Cardiac fibroblast (primary cell): ENCODE measurements around the gene OSBPL1A.

Experiments
- DNase-seq, 2 donors: peaks; one replicate each; pipeline versions ENCODE4 v3.0.0 to v3.0.0-alpha.2; 2010; ENCODE audit warnings: low read depth in 2 of 2
- H3K4me3 ChIP-seq, 2 donors: replicated peaks in 1 of 2; 1 replicate in 1 of 2; 2 replicates in 1 of 2; pipeline ENCODE4 v1.5.1; 2011; ENCODE audit warnings: low read depth in 2 of 2, low read length in 2 of 2, mild to moderate bottlenecking in 2 of 2, moderate library complexity in 1 of 2
- TF ChIP-seq, protein P1 (sequence below): IDR thresholded peaks from one replicate; pipeline ENCODE4 v1.5.1; 2011; ENCODE audit warnings: low read depth, mild to moderate bottlenecking, low read length, inconsistent platforms

The OSBPL1A gene

DNA sequence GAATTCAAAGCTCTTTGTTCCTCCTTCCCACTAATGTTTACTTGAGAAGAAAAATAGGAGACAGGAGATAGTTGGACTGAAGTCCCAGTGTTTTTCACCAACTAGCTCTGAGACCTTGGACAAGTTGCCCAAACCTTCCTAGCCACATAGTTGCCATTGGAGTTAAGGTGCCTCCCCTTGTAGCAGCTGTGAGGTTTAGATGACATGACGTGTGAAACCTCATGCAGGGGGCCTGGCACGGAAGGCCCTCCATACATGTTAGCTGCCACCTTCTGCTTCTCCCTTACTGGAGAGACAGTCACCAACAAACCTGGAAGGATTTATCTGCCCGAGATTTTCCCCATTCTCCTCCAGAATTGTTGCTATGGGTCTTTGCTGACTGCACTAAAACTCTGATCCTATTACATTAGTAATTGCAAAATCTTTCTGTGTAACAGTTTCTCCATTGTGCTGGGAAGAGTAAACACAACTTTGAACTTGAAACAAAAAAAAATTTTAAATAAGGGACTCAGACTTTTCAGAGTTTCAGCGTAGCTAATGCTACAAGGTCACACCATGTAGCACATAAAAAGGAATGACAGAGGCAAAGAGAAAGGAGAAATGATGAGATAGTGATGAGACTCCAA, 282.6 kb downstream of the OSBPL1A start:
- TF ChIP-seq, protein P1, sequence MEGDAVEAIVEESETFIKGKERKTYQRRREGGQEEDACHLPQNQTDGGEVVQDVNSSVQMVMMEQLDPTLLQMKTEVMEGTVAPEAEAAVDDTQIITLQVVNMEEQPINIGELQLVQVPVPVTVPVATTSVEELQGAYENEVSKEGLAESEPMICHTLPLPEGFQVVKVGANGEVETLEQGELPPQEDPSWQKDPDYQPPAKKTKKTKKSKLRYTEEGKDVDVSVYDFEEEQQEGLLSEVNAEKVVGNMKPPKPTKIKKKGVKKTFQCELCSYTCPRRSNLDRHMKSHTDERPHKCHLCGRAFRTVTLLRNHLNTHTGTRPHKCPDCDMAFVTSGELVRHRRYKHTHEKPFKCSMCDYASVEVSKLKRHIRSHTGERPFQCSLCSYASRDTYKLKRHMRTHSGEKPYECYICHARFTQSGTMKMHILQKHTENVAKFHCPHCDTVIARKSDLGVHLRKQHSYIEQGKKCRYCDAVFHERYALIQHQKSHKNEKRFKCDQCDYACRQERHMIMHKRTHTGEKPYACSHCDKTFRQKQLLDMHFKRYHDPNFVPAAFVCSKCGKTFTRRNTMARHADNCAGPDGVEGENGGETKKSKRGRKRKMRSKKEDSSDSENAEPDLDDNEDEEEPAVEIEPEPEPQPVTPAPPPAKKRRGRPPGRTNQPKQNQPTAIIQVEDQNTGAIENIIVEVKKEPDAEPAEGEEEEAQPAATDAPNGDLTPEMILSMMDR = no peak
- no peak overlapping the region for H3K4me3 ChIP-seq
- DNase-seq = no peak

DNA sequence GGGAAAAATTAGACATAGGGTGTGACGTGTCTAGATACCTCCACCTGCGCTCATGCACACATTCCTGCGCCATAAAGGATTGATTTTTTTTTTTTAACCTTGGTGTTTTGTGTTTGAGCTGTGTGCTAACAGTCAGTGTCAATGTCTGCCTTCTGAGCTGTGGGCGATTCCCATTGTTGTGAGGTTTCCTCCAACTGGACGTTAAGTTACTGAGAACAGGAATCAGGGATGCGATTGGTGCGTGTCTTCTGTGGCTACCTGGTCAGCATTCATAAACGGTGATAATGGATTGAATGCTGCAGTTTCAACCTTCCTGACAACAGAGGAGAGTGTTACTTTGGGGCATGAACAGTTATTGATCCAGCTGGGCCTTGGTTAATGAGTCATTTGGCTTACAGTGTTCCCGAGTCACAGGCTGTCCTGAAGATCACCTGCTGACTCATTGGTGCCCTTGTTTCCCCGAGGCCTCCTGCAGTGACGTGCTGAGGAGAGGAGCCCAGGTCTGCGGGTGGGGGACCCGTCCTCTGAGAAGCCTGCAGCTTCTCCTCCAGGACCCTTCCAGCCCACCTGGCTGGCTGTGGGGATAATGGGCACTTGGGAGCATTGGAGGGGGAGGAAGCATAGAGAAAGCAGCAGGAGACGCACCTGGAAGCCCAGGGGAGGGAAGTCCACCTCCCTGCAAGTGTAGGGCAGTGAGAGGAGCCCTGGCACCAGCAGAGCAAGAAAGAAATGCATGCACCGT, 284.6 kb downstream of the OSBPL1A start:
- peak in 1 of 2 donors; percentile 57 for DNase-seq
- TF ChIP-seq, protein P1 = no peak
- no peak overlapping the region for H3K4me3 ChIP-seq

DNA sequence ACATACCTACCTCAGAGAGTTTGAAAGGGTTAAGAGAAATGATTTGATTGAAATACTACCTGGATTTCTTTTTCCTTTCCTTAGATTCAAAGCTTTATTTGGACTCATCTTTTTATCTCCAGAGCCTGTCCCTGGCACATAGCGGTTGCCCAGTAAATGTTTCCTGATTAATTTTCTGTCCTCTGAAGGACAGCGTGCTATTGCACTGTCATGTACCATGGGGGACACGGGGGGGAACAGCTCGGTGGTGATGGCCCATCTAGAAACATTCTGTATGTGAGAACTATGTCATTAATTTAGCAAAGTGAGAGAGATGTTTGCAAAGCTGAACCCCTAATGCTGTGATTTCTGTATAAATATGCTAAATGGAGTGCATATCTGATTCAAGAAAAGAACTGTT, 285.2 kb downstream of the OSBPL1A start:
- DNase-seq = no peak
- TF ChIP-seq, protein P1 = no peak
- no peak overlapping the region for H3K4me3 ChIP-seq
